Large intestine (tissue), 3 donors: ENCODE results near the gene SNURF. TPM values are rescaled to one million over a fixed set of nuclear protein-coding genes. Genes with fewer than 3 reads are reported as not detected.
"Not testable (repeated sequence)": the region's sequence is repeated elsewhere in the genome, so short reads cannot be mapped to it uniquely, and the experiment has no call there.

Experiments used
- DNase-seq, 2 donors: peaks; one replicate each; pipeline versions ENCODE4 v3.0.0 to v3.0.0-alpha.2; 2013
- H3K27ac ChIP-seq: one replicate; pipeline ENCODE4 v1.5.1; 2013; ENCODE audit warnings: low read length
- H3K27me3 ChIP-seq: 2 replicates; pipeline ENCODE4 v1.6.1; 2013; ENCODE audit warnings: low read length; ENCODE audit not compliant: control insufficient read depth, insufficient read depth
- H3K36me3 ChIP-seq: 2 replicates; pipeline ENCODE4 v1.6.1; 2013; ENCODE audit warnings: low read length; ENCODE audit not compliant: control insufficient read depth, insufficient read depth
- H3K4me1 ChIP-seq: one replicate; pipeline ENCODE4 v1.6.1; 2013; ENCODE audit warnings: low read length; ENCODE audit not compliant: control insufficient read depth, insufficient read depth
- H3K4me3 ChIP-seq: one replicate; pipeline ENCODE4 v1.5.1; 2013; ENCODE audit warnings: low read length
- H3K9me3 ChIP-seq: one replicate; pipeline ENCODE4 v1.6.1; 2013; ENCODE audit warnings: mild to moderate bottlenecking, low read depth, low read length, moderate library complexity; ENCODE audit not compliant: control insufficient read depth
- WGBS: methylation state at CpG from one replicate; pipeline ENCODE4 v1.1.5; 2013; ENCODE audit warnings: low lambda C conversion rate; ENCODE audit not compliant: insufficient coverage; 5-methylcytosine and 5-hydroxymethylcytosine counted together
- polyA plus RNA-seq: library from polyadenylated mRNA; unstranded; fragments of 120-200 nt; gene quantifications from one replicate; pipeline ENCODE4 v1.2.1, GENCODE V29; 2013

The SNURF gene
- polyA plus RNA-seq, 1 donor = 18.3 TPM

DNA sequence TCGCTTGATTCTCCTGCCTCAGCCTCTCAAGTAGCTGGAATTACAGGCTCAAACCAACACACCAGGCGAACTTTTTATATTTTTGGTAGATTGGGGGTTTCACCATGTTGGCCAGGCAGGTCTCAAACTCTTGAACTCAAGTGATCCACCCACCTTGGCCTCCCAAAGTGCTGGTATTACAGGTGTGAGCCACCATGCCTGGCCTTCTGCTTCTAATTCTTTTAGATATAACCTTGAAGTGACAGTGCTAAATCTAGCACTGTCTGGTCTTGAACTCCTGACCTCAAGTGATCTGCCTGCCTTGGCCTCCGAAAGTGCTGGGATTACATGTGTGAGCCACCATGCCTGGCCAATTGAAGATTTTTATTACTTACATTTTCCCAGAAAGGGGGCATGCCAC lies 16.6 kb upstream of the SNURF start:
- not testable (repeated sequence) for H3K27ac ChIP-seq, H3K4me1 ChIP-seq
- WGBS = 100% methylated on average over 1 of the region's 3 CpGs

DNA sequence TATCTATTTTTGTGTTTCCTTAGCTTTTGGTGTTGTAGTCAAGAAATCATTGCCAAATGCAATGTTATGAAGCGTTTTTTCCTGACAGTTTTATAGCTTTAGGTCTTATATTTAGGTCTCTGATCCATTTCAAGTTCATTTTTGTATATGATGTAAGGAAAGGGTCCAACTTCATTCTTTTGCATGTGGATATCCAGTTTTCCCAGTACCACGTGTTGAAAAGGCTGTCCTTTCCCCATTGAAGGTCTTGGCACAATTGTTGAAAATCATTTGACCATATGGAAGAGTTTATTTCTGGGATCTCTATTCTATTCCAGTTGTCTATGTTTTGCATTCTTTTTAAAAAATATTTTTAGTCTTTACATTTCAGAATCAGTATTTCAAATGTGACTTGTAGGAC lies 14.6 kb upstream of the SNURF start:
- no peaks in the 10 kb centered on the region for H3K27me3 ChIP-seq
- no CpG with 5 or more reads among the region's 2 CpGs for WGBS
- H3K9me3 ChIP-seq = no peaks in the 10 kb centered on the region
- H3K4me3 ChIP-seq = no peak overlapping the region
- no peaks in the 10 kb centered on the region for H3K4me1 ChIP-seq
- DNase-seq = no peak
- H3K27ac ChIP-seq = no peak overlapping the region
- no peaks in the 10 kb centered on the region for H3K36me3 ChIP-seq

More for the DNA sequence above, 16.6 kb upstream of the SNURF start:
- H3K9me3 ChIP-seq, H3K4me3 ChIP-seq, H3K36me3 ChIP-seq, H3K27me3 ChIP-seq, DNase-seq: not testable (repeated sequence)

DNA sequence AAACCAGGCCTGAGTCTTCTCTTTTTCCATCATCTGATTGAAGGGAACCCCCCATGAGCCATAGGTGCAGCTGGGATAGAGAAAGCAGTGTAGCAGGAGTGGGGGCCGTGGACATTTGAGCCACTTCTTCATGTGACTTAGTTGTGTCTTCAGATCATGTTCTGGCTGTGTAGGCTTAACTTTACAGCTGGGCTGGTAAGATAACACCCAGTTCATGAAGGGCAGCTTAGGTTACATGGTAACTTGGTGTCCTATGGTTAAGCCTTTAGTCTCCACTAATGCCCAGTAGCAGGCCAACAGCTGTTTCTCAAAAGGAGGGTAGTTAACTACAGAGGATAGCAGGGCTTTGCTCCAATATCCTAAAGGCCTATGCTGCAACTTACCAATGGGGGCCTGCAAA lies 11.4 kb upstream of the SNURF start:
- Histone ChIP-seq H3K4me1 (no peaks in the 10 kb centered on the region), H3K27me3 (no peaks in the 10 kb centered on the region), H3K4me3 (no peak overlapping the region), H3K36me3 (no peaks in the 10 kb centered on the region), H3K9me3 (no peaks in the 10 kb centered on the region), H3K27ac (no peak overlapping the region)
- WGBS = no CpG with 5 or more reads among the region's 1 CpG
- DNase-seq = no peak

DNA sequence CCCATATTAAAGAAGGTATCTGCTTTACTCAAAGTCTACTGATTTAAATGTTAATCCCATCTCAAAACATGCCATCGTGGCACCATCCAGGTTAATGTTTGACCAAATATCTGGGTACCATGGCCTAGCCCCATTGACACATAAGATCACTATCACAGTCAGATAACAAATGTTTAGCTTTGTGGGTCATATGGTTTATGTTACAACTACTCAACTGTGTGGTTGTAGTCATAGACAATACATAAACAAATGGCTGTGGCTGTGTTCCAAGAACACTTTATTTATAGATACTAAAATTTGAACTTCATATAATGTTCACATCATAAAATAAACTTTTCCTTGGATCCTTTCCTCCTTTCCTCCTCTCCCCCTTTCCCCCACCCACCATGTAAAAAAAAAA lies 9.8 kb upstream of the SNURF start:
- no peaks in the 10 kb centered on the region for H3K27me3 ChIP-seq
- no peak for DNase-seq
- H3K36me3 ChIP-seq = no peaks in the 10 kb centered on the region
- H3K27ac ChIP-seq = no peak overlapping the region
- H3K4me3 ChIP-seq = no peak overlapping the region
- H3K4me1 ChIP-seq = no peaks in the 10 kb centered on the region
- no CpG with 5 or more reads among the region's 1 CpG for WGBS
- H3K9me3 ChIP-seq = no peaks in the 10 kb centered on the region

DNA sequence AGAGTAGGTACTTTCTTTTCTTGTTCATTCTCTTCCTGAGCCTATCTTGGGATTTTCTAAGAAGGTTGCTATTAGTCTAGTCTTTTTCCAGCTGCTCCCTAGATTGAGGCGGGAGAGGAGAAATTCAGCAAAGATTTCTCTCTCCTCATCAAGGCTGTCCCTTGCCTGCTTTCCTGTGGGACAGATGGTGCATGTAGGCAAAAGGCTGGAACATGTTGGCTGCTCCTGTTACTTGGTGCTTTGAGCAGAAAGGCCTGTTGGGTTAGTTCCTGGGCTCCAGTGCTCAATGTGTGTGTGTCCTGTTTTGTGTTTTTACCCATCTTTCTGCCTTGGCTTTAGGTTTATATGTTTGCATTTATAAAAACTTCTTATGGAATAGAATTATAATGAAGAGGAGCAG lies 9.1 kb upstream of the SNURF start:
- Histone ChIP-seq H3K9me3 (no peaks in the 10 kb centered on the region), H3K4me1 (no peaks in the 10 kb centered on the region), H3K36me3 (no peaks in the 10 kb centered on the region), H3K27me3 (no peaks in the 10 kb centered on the region), H3K4me3 (no peak overlapping the region), H3K27ac (no peak overlapping the region)
- WGBS = 80% methylated on average over 1 of the region's 1 CpG
- DNase-seq = no peak

DNA sequence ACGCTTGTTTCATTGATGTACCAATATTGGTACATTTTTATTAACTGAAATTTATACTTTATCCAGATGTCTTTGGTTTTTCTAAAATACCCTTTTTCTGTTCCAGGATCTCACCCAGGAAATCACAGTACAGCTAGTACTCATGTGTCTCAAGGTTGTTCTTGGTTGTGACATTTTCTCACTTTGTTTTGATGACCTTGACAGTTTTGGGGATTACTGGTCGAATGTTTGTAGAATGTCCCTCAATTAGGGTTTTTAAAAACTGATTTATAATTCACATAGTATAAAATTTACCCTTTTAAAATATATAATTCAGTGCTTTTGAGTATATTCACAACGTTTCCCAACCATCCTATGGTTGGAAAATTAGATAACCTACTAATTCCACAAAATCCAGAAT lies 6.3 kb upstream of the SNURF start:
- no peak for DNase-seq
- H3K9me3 ChIP-seq = no peaks in the 10 kb centered on the region
- no peak overlapping the region for H3K27ac ChIP-seq
- no peak overlapping the region for H3K4me3 ChIP-seq
- no peaks in the 10 kb centered on the region for H3K36me3 ChIP-seq
- H3K27me3 ChIP-seq = no peaks in the 10 kb centered on the region
- 79% methylated on average over 3 of the region's 3 CpGs for WGBS
- H3K4me1 ChIP-seq = no peaks in the 10 kb centered on the region

DNA sequence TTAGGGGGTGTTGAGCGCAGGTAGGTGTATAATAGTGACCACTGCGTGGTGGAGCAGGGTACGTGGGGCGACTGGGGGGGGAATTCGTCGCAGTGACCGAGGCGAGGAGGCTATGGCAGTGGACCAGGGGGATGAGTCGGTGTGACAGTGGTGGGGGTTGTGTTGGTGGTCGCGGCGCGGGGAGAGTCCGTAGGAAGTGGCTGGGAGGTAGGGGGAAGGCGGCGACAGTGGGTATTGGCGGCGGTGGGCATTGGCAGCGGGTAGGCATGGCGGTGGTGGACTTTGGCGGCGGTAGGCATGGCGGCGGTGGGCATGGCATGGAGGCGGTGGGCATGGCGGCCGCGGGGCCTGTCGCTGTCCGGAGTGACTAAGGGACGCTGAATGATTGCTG lies 739 bp downstream of the SNURF start:
- WGBS = no CpG with 5 or more reads among the region's 31 CpGs
- Histone ChIP-seq H3K36me3 (no peaks in the 10 kb centered on the region), H3K9me3 (peaks cover 17% of the 10 kb centered on the region), H3K4me3 (peak overlapping the region; percentile 94), H3K27me3 (no peaks in the 10 kb centered on the region), H3K27ac (peak overlapping the region; percentile 91), H3K4me1 (no peaks in the 10 kb centered on the region)
- DNase-seq = no peak

DNA sequence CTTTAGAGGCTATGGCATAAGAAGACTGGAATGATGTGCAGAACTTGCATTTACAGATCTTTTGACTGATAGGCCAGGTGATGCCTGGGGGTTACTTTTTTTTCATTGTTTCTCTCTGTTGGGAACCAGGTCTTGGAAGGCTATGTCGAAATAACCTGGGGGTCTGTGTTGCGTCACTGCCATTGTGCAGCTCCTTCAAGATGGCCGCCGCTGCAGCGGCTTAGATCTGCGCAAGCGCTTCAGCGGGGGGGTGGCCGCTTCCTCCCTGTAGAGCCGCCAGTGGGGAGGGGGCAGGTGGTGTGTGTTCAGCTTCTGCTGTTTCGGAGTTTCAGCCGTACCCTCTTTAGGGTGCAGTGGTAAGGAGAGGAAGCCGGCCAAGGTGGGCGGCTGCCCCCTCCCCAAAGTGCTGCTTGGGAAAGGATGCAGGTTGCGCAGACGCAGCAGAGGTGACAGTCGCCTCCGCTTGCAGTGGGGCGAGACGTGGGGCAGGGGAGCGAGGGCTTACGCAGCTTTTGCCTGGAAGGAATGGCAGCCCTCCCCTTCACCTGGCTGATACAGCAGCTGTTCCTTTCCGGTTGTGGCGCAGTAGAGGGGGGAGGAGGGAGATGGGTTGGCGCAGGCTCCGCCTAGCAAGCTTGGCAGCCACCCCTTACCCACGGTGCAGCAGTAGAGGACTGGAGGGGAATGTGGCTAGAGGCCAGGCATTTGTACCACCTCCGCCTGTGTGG lies 1.5 kb downstream of the SNURF start:
- no peaks in the 10 kb centered on the region for H3K36me3 ChIP-seq
- peaks cover 17% of the 10 kb centered on the region for H3K9me3 ChIP-seq
- peak overlapping the region; percentile 91 for H3K27ac ChIP-seq
- no peaks in the 10 kb centered on the region for H3K27me3 ChIP-seq
- no CpG with 5 or more reads among the region's 28 CpGs for WGBS
- DNase-seq = peak; percentile 63 to 80
- H3K4me1 ChIP-seq = no peaks in the 10 kb centered on the region
- peak overlapping the region; percentile 94 for H3K4me3 ChIP-seq

DNA sequence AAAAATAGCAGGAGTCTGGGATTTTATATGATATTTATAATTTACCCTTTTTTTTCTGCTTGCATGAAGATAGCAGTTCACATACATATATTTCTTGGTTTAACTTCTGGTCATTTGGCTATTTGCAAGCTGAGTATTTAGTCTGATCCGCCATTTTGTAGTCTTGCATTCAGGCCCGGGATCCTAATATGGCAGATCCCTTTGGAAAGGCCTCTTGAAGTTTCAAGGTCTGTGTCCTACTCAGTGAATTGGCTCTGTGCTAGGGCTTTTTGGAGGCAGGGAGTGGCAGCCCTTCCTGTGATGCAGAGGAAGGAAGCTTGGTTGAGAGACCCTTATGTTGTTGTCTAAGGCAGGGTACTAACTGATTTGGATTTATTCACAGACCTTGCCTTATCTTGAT lies 2.9 kb downstream of the SNURF start:
- no peaks in the 10 kb centered on the region for H3K4me1 ChIP-seq
- no peak overlapping the region for H3K27ac ChIP-seq
- H3K4me3 ChIP-seq = no peak overlapping the region
- no peaks in the 10 kb centered on the region for H3K36me3 ChIP-seq
- peaks cover 17% of the 10 kb centered on the region for H3K9me3 ChIP-seq
- no CpG with 5 or more reads among the region's 2 CpGs for WGBS
- no peak for DNase-seq
- no peaks in the 10 kb centered on the region for H3K27me3 ChIP-seq

DNA sequence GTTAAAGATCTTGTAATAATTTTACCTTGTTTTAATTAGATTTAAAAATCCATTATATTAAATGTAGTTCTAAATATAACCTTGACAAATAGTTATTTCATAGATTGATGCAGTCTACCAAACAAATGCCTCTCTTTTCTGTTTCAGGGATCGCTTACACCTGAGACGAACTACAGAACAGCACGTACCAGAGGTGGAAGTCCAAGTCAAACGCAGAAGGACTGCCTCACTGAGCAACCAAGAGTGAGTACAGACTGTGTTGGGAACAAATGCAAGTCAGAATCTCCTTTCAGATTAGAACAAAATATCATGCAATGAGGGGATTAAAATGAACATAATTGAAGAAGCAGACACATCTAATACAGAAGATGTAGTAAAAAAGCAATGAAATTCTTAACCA lies 7.2 kb downstream of the SNURF start:
- Histone ChIP-seq H3K4me3 (no peak overlapping the region), H3K4me1 (no peaks in the 10 kb centered on the region), H3K9me3 (peaks cover 2% of the 10 kb centered on the region), H3K27me3 (no peaks in the 10 kb centered on the region), H3K27ac (no peak overlapping the region), H3K36me3 (peaks cover 24% of the 10 kb centered on the region)
- WGBS = no CpG with 5 or more reads among the region's 4 CpGs
- DNase-seq = no peak

DNA sequence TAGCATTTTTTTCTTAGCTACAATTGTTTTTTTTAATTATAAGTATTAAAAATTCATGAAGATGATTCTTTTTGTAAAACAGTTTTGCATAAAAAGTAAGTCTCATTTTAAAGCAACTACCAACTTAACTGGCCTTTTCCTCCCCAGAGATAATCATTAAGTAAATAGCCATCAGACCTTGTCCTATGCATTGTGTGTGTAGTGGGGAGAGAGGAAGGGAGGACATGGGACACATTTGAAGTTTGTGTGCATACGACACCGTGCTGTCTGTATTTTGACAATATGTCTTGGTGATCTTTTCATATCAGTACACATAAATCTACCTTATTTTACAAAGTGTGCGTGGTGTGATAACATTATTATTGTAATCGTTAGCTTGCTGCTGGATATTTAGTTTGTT lies 8.1 kb downstream of the SNURF start:
- H3K9me3 ChIP-seq = peaks cover 2% of the 10 kb centered on the region
- no peak overlapping the region for H3K27ac ChIP-seq
- H3K36me3 ChIP-seq = peaks cover 30% of the 10 kb centered on the region
- DNase-seq = no peak
- no CpG with 5 or more reads among the region's 4 CpGs for WGBS
- no peaks in the 10 kb centered on the region for H3K4me1 ChIP-seq
- H3K4me3 ChIP-seq = no peak overlapping the region
- H3K27me3 ChIP-seq = no peaks in the 10 kb centered on the region
